Measurements from ENCODE around the gene SIGLEC9.

Gene SIGLEC9

DNA sequence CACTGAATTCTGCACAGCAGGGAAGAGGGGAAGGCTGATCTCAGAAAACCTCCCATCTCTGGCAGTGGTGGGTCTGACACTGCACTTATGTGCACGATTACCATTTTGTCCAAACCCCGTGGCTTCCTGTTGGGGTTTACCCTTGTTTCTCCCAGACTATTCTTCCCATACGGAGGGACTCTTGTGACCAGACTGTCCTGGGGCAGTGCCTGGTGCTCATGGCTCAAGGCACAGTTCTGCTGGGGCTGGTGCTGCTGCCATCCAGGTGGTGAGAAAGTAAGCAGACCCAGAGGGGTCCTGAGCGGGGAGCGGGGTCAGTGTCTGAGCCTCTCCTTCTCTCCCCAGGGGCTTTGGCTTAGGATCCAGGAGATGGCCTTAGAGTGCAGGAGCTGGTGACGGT lies 5.1 kb upstream of the SIGLEC9 start:
- no peaks in the 10 kb centered on the region for H3K9me3 Mint-ChIP-seq
- no peak overlapping the region for H3K27ac Mint-ChIP-seq (ENCODE audit: low read depth)
- no peaks in the 10 kb centered on the region for H3K27me3 Mint-ChIP-seq
- H3K4me1 Mint-ChIP-seq, result peaks cover 47% of the 10 kb centered on the region
- H3K4me3 Mint-ChIP-seq, result no peak overlapping the region
- ATAC-seq (replicated peaks; ENCODE audit: extremely low read depth, poor library complexity, severe bottlenecking) (no peak), DNase-seq (ENCODE audit: low spot score in 2 of 2) (no peak)
- peaks cover 3% of the 10 kb centered on the region for H3K36me3 Mint-ChIP-seq (ENCODE audit: insufficient read depth)

DNA sequence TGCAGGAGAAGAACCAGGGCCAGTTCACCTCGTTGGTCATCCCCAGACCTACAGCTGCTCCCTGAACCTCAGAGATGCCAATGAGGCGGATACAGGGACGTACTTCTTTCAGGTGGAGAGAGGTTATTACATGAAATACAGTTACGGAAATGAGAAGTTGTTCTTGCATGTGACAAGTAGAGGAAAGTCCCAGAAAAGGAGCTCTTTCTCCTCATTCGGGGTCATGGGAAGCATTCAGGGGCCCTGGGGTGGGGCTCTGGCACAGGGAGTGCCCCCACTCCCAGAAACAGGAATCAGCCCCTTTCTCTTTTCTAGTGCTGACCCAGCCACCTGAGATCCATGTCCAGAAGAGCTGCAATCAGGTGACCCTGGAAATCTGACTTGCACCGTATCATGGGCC lies 4.5 kb upstream of the SIGLEC9 start:
- Mint-ChIP-seq H3K36me3 (ENCODE audit: insufficient read depth) (peaks cover 3% of the 10 kb centered on the region), H3K27ac (ENCODE audit: low read depth) (no peak overlapping the region), H3K4me3 (no peak overlapping the region), H3K9me3 (no peaks in the 10 kb centered on the region), H3K27me3 (no peaks in the 10 kb centered on the region), H3K4me1 (peaks cover 53% of the 10 kb centered on the region)
- ATAC-seq (replicated peaks; ENCODE audit: extremely low read depth, poor library complexity, severe bottlenecking), result no peak
- no peak for DNase-seq (ENCODE audit: low spot score in 2 of 2)

GRCh38 chr19:51121257-51121656 lies 3.4 kb upstream of the SIGLEC9 start:
- DNase-seq (ENCODE audit: low spot score in 2 of 2) (no peak), ATAC-seq (replicated peaks; ENCODE audit: extremely low read depth, poor library complexity, severe bottlenecking) (no peak)
- Mint-ChIP-seq H3K36me3 (ENCODE audit: insufficient read depth) (peaks cover 3% of the 10 kb centered on the region), H3K4me1 (peaks cover 58% of the 10 kb centered on the region), H3K27me3 (no peaks in the 10 kb centered on the region), H3K4me3 (no peak overlapping the region), H3K27ac (ENCODE audit: low read depth) (no peak overlapping the region), H3K9me3 (no peaks in the 10 kb centered on the region)

DNA sequence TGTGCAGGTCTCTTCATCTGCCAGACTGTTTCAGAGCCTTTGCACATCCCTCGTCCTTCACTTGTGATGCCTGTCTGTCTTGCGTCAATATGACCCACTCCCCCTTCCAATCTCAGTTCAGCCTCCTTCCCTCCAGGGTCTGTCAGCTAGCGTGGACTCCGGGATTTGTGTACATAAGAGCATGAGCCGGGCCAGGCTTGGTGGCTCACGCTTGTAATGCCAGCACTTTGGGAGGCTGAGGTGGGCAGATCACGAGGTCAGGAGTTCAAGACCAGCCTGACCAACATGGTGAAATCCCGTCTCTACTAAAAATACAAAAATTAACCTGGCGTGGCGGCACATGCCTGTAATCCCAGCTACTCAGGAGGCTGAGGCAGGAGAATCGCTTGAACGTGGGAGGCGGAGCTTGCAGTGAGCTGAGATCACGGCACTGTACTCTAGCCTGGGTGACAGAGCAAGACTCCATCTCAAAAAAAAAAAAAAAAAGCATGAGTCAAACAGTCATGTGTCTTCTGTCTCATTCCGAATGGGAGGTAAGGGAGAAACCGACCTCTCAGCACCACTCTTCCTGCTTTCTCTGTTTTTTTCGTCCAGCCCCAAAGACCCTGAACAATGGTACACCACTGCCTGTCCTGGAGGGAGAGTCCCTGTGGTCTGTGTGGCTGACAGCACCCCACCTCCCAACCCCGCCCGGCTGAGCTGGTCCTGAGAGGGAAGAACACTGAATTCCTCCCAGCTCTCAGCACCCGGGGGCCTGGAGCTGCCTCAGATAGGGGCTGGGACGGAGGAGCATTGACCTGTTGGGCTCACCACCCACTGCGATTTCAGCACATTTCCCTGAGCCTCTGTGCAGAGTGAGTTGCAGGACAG lies 2.4 kb upstream of the SIGLEC9 start:
- peaks cover 3% of the 10 kb centered on the region for H3K36me3 Mint-ChIP-seq (ENCODE audit: insufficient read depth)
- DNase-seq (ENCODE audit: low spot score in 2 of 2) (no peak), ATAC-seq (replicated peaks; ENCODE audit: extremely low read depth, poor library complexity, severe bottlenecking) (no peak)
- peak overlapping the region; percentile 64 for H3K4me3 Mint-ChIP-seq
- H3K4me1 Mint-ChIP-seq, result peaks cover 69% of the 10 kb centered on the region
- peak overlapping the region; percentile 74 for H3K27ac Mint-ChIP-seq (ENCODE audit: low read depth)
- no peaks in the 10 kb centered on the region for H3K9me3 Mint-ChIP-seq
- H3K27me3 Mint-ChIP-seq, result no peaks in the 10 kb centered on the region

DNA sequence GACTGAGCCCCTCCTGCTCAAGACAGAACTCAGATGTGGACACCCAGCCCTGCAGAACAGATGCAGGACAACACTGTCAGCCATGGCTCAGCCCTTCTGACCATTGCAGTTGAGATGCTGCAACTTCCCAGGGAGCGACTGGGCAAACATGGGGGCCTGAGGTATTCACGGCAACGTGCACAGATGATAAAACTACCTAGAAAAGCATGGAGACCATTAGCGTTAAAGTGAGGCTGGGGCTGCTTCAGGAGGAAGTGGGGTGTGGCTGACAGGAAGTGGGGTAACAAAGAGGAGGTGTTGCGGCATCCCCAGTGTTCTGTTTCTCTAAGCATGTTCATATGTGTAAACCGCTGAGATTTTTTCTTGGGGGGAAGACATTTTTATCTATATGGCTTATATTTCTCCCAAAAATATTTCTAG lies 1.3 kb upstream of the SIGLEC9 start:
- peak overlapping the region; percentile 87 for H3K27ac Mint-ChIP-seq (ENCODE audit: low read depth)
- peaks cover 3% of the 10 kb centered on the region for H3K36me3 Mint-ChIP-seq (ENCODE audit: insufficient read depth)
- H3K27me3 Mint-ChIP-seq, result no peaks in the 10 kb centered on the region
- ATAC-seq (replicated peaks; ENCODE audit: extremely low read depth, poor library complexity, severe bottlenecking) (peak; percentile 99), DNase-seq (ENCODE audit: low spot score in 2 of 2) (peak; percentile 37 to 53)
- peaks cover 79% of the 10 kb centered on the region for H3K4me1 Mint-ChIP-seq
- H3K9me3 Mint-ChIP-seq, result no peaks in the 10 kb centered on the region
- H3K4me3 Mint-ChIP-seq, result peak overlapping the region; percentile 64

GRCh38 chr19:51123802-51124201 lies 904 bp upstream of the SIGLEC9 start:
- H3K4me3 Mint-ChIP-seq, result peak overlapping the region; percentile 64
- peaks cover 82% of the 10 kb centered on the region for H3K4me1 Mint-ChIP-seq
- H3K27ac Mint-ChIP-seq (ENCODE audit: low read depth), result peak overlapping the region; percentile 87
- no peaks in the 10 kb centered on the region for H3K9me3 Mint-ChIP-seq
- H3K27me3 Mint-ChIP-seq, result no peaks in the 10 kb centered on the region
- peaks cover 3% of the 10 kb centered on the region for H3K36me3 Mint-ChIP-seq (ENCODE audit: insufficient read depth)
- DNase-seq (ENCODE audit: low spot score in 2 of 2) (no peak), ATAC-seq (replicated peaks; ENCODE audit: extremely low read depth, poor library complexity, severe bottlenecking) (no peak)

- peaks cover 81% of the 10 kb centered on the region for H3K4me1 Mint-ChIP-seq
- peak overlapping the region; percentile 87 for H3K27ac Mint-ChIP-seq (ENCODE audit: low read depth)
These were observed 490 bp upstream of the SIGLEC9 start for GRCh38 chr19:51124216-51124615.

DNA sequence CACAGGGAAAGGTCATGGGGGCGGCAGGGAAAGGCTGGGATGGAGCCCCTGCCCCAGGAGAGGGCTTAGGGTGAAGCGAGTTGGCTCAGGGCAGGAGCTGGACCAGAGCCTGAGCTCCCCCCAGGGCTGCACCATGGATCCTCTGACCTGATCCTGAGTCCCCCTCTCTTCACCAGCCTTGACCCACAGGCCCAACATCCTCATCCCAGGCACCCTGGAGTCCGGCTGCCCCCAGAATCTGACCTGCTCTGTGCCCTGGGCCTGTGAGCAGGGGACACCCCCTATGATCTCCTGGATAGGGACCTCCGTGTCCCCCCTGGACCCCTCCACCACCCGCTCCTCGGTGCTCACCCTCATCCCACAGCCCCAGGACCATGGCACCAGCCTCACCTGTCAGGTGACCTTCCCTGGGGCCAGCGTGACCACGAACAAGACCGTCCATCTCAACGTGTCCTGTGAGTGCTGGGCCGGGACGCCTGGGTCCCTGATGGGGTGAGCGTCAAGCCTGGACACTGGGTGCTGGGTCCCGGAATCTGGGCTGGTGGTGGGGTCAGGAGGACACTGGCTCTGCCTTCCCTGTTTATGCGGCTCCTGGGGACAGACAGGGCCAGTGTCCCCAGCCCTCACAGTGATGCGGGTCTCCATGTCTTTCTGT lies 842 bp downstream of the SIGLEC9 start:
- ATAC-seq (replicated peaks; ENCODE audit: extremely low read depth, poor library complexity, severe bottlenecking), result no peak
- Mint-ChIP-seq H3K9me3 (no peaks in the 10 kb centered on the region), H3K36me3 (ENCODE audit: insufficient read depth) (peaks cover 2% of the 10 kb centered on the region), H3K27me3 (no peaks in the 10 kb centered on the region), H3K27ac (ENCODE audit: low read depth) (peak overlapping the region; percentile 87), H3K4me3 (peak overlapping the region; percentile 64), H3K4me1 (peaks cover 80% of the 10 kb centered on the region)
- no peak for DNase-seq (ENCODE audit: low spot score in 2 of 2)

More at GRCh38 chr19:51124216-51124615, 490 bp upstream of the SIGLEC9 start:
- no peak for ATAC-seq (replicated peaks; ENCODE audit: extremely low read depth, poor library complexity, severe bottlenecking)
- peak overlapping the region; percentile 64 for H3K4me3 Mint-ChIP-seq
- H3K9me3 Mint-ChIP-seq, result no peaks in the 10 kb centered on the region
- peaks cover 3% of the 10 kb centered on the region for H3K36me3 Mint-ChIP-seq (ENCODE audit: insufficient read depth)
- H3K27me3 Mint-ChIP-seq, result no peaks in the 10 kb centered on the region
- DNase-seq (ENCODE audit: low spot score in 2 of 2), result no peak

DNA sequence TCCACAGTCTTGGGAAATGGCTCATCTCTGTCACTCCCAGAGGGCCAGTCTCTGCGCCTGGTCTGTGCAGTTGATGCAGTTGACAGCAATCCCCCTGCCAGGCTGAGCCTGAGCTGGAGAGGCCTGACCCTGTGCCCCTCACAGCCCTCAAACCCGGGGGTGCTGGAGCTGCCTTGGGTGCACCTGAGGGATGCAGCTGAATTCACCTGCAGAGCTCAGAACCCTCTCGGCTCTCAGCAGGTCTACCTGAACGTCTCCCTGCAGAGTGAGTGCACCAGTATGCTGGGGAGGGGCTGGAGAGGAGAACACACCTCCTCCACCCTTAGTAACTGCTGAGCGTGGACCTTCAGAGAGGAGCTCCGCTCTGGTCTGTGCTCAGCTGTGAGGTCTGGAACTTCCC lies 2.3 kb downstream of the SIGLEC9 start:
- H3K27ac Mint-ChIP-seq (ENCODE audit: low read depth), result peak overlapping the region; percentile 87
- no peaks in the 10 kb centered on the region for H3K27me3 Mint-ChIP-seq
- H3K4me3 Mint-ChIP-seq, result peak overlapping the region; percentile 44
- H3K36me3 Mint-ChIP-seq (ENCODE audit: insufficient read depth), result peaks cover 2% of the 10 kb centered on the region
- H3K4me1 Mint-ChIP-seq, result peaks cover 87% of the 10 kb centered on the region
- ATAC-seq (replicated peaks; ENCODE audit: extremely low read depth, poor library complexity, severe bottlenecking) (no peak), DNase-seq (ENCODE audit: low spot score in 2 of 2) (no peak)
- H3K9me3 Mint-ChIP-seq, result peaks cover 3% of the 10 kb centered on the region

GRCh38 chr19:51127755-51128154 lies 3.0 kb downstream of the SIGLEC9 start:
- peaks cover 87% of the 10 kb centered on the region for H3K4me1 Mint-ChIP-seq
- H3K9me3 Mint-ChIP-seq, result peaks cover 5% of the 10 kb centered on the region
- H3K4me3 Mint-ChIP-seq, result peak overlapping the region; percentile 44
- DNase-seq (ENCODE audit: low spot score in 2 of 2), result no peak
- no peaks in the 10 kb centered on the region for H3K27me3 Mint-ChIP-seq
- H3K36me3 Mint-ChIP-seq (ENCODE audit: insufficient read depth), result peaks cover 2% of the 10 kb centered on the region
- no peak for ATAC-seq (replicated peaks; ENCODE audit: extremely low read depth, poor library complexity, severe bottlenecking)
- peak overlapping the region; percentile 70 for H3K27ac Mint-ChIP-seq (ENCODE audit: low read depth)

- H3K4me3 Mint-ChIP-seq, result peak overlapping the region; percentile 65
- H3K27ac Mint-ChIP-seq (ENCODE audit: low read depth), result peak overlapping the region; percentile 87
- H3K36me3 Mint-ChIP-seq (ENCODE audit: insufficient read depth), result peaks cover 2% of the 10 kb centered on the region
- no peak for ATAC-seq (replicated peaks; ENCODE audit: extremely low read depth, poor library complexity, severe bottlenecking)
- H3K4me1 Mint-ChIP-seq, result peaks cover 85% of the 10 kb centered on the region
- peaks cover 5% of the 10 kb centered on the region for H3K9me3 Mint-ChIP-seq
- DNase-seq (ENCODE audit: low spot score in 2 of 2), result no peak
- H3K27me3 Mint-ChIP-seq, result no peaks in the 10 kb centered on the region
These were observed 3.5 kb downstream of the SIGLEC9 start for GRCh38 chr19:51128227-51128626.

- H3K36me3 Mint-ChIP-seq (ENCODE audit: insufficient read depth), result no peaks in the 10 kb centered on the region
- H3K4me3 Mint-ChIP-seq, result peak overlapping the region; percentile 60
- ATAC-seq (replicated peaks; ENCODE audit: extremely low read depth, poor library complexity, severe bottlenecking), result no peak
- peaks cover 5% of the 10 kb centered on the region for H3K9me3 Mint-ChIP-seq
- H3K27me3 Mint-ChIP-seq, result no peaks in the 10 kb centered on the region
- H3K27ac Mint-ChIP-seq (ENCODE audit: low read depth), result peak overlapping the region; percentile 77
- peaks cover 79% of the 10 kb centered on the region for H3K4me1 Mint-ChIP-seq
- no peak for DNase-seq (ENCODE audit: low spot score in 2 of 2)
These were observed 5.0 kb downstream of the SIGLEC9 start for GRCh38 chr19:51129716-51130115.
